OCI-LY3 (cell line): ENCODE data around the gene CRACR2B.
A peak's percentile ranks its signal among the peaks of the same experiment; 100 is the strongest.

Experiments used
- H2AFZ ChIP-seq: fragments of 200-600, 300-600 bp; shearing (Covaris generic); 2 replicates; pipeline ENCODE4 v1.6.0; 2014; ENCODE audit warnings: antibody characterized with exemption, low read depth, low read length
- H3K27ac ChIP-seq: fragments of 200-600, 300-600 bp; sonication (generic); 2 replicates; pipeline ENCODE4 v1.5.1; 2014; ENCODE audit warnings: mild to moderate bottlenecking, low read length, moderate library complexity, mixed read lengths
- H3K27me3 ChIP-seq: fragments of 200-600, 300-600 bp; sonication (generic); 2 replicates; pipeline ENCODE4 v1.6.1; 2014; ENCODE audit warnings: low read depth, low read length, mixed read lengths
- H3K36me3 ChIP-seq: fragments of 200-600, 300-600 bp; sonication (generic); replicated peaks from 2 replicates; pipeline ENCODE3; 2014; ENCODE audit warnings: low read depth, low read length, mixed read lengths
- H3K4me1 ChIP-seq: fragments of 300-600, 200-600 bp; sonication (generic); 2 replicates; pipeline ENCODE4 v1.6.1; 2014; ENCODE audit warnings: low read length, mixed read lengths
- H3K4me2 ChIP-seq: fragments of 200-600, 300-600 bp; sonication (generic); 2 replicates; pipeline ENCODE4 v1.6.1; 2014; ENCODE audit warnings: low read length, mixed read lengths
- H3K4me3 ChIP-seq: fragments of 300-600, 200-600 bp; sonication (generic); 2 replicates; pipeline ENCODE4 v1.5.1; 2014; ENCODE audit warnings: antibody characterized with exemption, mild to moderate bottlenecking, low read length, moderate library complexity
- H3K79me2 ChIP-seq: fragments of 300-600, 200-600 bp; shearing (Covaris generic); 2 replicates; pipeline ENCODE4 v1.6.1; 2014; ENCODE audit warnings: mild to moderate bottlenecking, low read length, mixed read lengths
- H3K9ac ChIP-seq: fragments of 300-600, 200-600 bp; shearing (Covaris generic); 2 replicates; pipeline ENCODE4 v1.6.0; 2014; ENCODE audit warnings: mild to moderate bottlenecking, low read length, moderate library complexity
- H3K9me3 ChIP-seq: fragments of 200-600, 300-600 bp; shearing (Covaris generic); 2 replicates; pipeline ENCODE4 v1.6.1; 2014; ENCODE audit warnings: low read length, mixed read lengths; ENCODE audit not compliant: insufficient read depth
- H4K20me1 ChIP-seq: fragments of 200-600, 300-600 bp; sonication (generic); 2 replicates; pipeline ENCODE4 v1.6.1; 2016; ENCODE audit warnings: low read length, mixed read lengths; ENCODE audit not compliant: insufficient read depth
- CTCF ChIP-seq: fragments of 200-600, 300-600 bp; sonication (generic); IDR thresholded peaks from 2 replicates; pipeline ENCODE4 v1.5.1; 2014; ENCODE audit warnings: antibody characterized with exemption, low read length, low read depth
- EZH2phosphoT487 ChIP-seq: fragments of 200-600 bp; shearing (Covaris generic); IDR thresholded peaks from 2 replicates; pipeline ENCODE4 v1.6.1; 2018; ENCODE audit warnings: antibody characterized with exemption, mixed run types, low read depth

The CRACR2B gene

GRCh38 chr11:829176-829846 lies 1.6 kb downstream of the CRACR2B start:
- Histone ChIP-seq H3K9ac (no peak overlapping the region; the same call in 1 of the 2 replicates), H3K4me3 (peak overlapping the region; percentile 52), H3K4me1 (peaks cover 46% of the 10 kb centered on the region), H3K27me3 (no peaks in the 10 kb centered on the region), H3K4me2 (peak overlapping the region; percentile 66), H3K27ac (no peak overlapping the region), H3K9me3 (no peaks in the 10 kb centered on the region), H2AFZ (no peak overlapping the region), H3K79me2 (peaks cover 9% of the 10 kb centered on the region), H3K36me3 (peaks cover 9% of the 10 kb centered on the region), H4K20me1 (peaks cover under 1% of the 10 kb centered on the region; the same call in 1 of the 2 replicates)
- no peak for TF ChIP-seq EZH2phosphoT487
- no peak for TF ChIP-seq CTCF

GRCh38 chr11:829847-830294 lies 2.2 kb downstream of the CRACR2B start:
- Histone ChIP-seq H3K4me3 (peak overlapping the region; percentile 52), H3K36me3 (peaks cover 4% of the 10 kb centered on the region), H3K27ac (no peak overlapping the region), H3K27me3 (no peaks in the 10 kb centered on the region), H3K9ac (no peak overlapping the region), H4K20me1 (peaks cover 6% of the 10 kb centered on the region; the same call in 1 of the 2 replicates), H3K4me1 (peaks cover 46% of the 10 kb centered on the region), H3K4me2 (peak overlapping the region; percentile 66), H2AFZ (no peak overlapping the region), H3K9me3 (no peaks in the 10 kb centered on the region), H3K79me2 (peaks cover 9% of the 10 kb centered on the region)
- TF ChIP-seq CTCF, result no peak
- no peak for TF ChIP-seq EZH2phosphoT487

GRCh38 chr11:830295-831117 lies 2.8 kb downstream of the CRACR2B start:
- Histone ChIP-seq H3K4me3 (no peak overlapping the region), H3K36me3 (no peaks in the 10 kb centered on the region), H4K20me1 (peaks cover 8% of the 10 kb centered on the region; the same call in 1 of the 2 replicates), H3K27ac (no peak overlapping the region), H3K79me2 (peaks cover 9% of the 10 kb centered on the region), H2AFZ (no peak overlapping the region), H3K27me3 (no peaks in the 10 kb centered on the region), H3K4me1 (peaks cover 46% of the 10 kb centered on the region), H3K4me2 (no peak overlapping the region), H3K9ac (no peak overlapping the region), H3K9me3 (no peaks in the 10 kb centered on the region)
- no peak for TF ChIP-seq CTCF
- no peak for TF ChIP-seq EZH2phosphoT487
